ENCODE measurements around the gene ZNF862.

DNA sequence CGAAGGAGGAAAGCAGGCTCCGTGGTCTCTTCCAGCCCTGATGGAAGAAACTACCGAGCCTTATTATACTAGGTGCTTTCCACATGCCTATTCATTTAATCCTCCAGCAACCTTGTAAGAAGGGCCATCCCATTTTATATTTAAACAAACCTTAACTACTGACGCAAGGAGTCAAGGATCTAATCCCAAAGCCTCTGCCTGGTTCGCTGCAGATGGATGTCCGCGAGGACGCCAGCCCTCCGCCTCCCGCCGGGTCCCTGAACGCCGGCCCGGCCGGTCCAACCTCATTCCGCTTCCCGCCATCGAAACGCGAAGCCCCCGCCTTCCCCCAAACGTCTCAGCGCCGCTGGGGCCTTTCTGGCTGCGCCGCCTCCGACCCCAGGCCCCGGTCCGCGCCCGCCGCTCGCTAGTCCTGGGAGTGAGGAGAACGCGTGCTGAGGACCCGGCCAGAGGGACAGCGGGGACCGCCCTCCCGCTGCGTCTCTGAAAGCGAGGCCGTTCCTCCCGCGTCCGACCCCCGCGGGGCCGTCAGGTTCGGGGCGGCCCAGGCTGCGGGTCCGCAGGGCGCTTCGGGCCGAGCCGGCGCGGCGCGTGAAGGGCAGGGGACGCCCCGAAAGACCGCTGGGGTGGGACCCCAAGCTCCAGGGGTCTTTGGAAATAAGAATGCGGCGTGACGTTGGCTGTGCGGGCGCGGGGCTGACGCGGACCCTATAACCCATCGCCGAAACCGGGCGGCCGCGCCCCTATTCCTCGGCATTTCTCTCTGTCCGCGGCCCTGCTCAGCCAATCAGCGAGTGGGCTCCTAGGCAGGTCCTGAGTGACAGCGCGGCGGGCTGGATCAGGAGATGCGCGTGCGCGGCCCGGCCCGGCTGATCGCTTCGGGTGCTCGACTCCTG, 35.1 kb downstream of the ZNF862 start, which contains the start of gene ATP6V0E2:
- TF ChIP-seq, protein P1, sequence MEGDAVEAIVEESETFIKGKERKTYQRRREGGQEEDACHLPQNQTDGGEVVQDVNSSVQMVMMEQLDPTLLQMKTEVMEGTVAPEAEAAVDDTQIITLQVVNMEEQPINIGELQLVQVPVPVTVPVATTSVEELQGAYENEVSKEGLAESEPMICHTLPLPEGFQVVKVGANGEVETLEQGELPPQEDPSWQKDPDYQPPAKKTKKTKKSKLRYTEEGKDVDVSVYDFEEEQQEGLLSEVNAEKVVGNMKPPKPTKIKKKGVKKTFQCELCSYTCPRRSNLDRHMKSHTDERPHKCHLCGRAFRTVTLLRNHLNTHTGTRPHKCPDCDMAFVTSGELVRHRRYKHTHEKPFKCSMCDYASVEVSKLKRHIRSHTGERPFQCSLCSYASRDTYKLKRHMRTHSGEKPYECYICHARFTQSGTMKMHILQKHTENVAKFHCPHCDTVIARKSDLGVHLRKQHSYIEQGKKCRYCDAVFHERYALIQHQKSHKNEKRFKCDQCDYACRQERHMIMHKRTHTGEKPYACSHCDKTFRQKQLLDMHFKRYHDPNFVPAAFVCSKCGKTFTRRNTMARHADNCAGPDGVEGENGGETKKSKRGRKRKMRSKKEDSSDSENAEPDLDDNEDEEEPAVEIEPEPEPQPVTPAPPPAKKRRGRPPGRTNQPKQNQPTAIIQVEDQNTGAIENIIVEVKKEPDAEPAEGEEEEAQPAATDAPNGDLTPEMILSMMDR (IDR thresholded peaks at IDR 0.05; ENCODE audit: borderline replicate concordance, extremely low read depth, low read length, poor library complexity, severe bottlenecking), result no peak
- TF ChIP-seq EZH2 (IDR thresholded peaks at IDR 0.05; ENCODE audit: borderline replicate concordance, low read depth, low read length, severe bottlenecking), result no peak
